OCI-M2 (cell line): ENCODE measurements around the gene ARHGAP5.
"Not testable (repeated sequence)": the region's sequence is repeated elsewhere in the genome, so short reads cannot be mapped to it uniquely, and the experiment has no call there.

Experiments
- DNase-seq: peaks from one replicate; lab custom pipeline; 2025; ENCODE audit not compliant: unreplicated experiment; lab: John Stamatoyannopoulos, UW

The ARHGAP5 gene

GRCh38 chr14:32109676-32110547 lies 32.8 kb downstream of the ARHGAP5 start:
- no peak for DNase-seq

GRCh38 chr14:32110548-32110896 lies 33.4 kb downstream of the ARHGAP5 start:
- DNase-seq, result no peak

GRCh38 chr14:32121536-32121935 lies 44.4 kb downstream of the ARHGAP5 start:
- DNase-seq, result no peak

- DNase-seq, result no peak
Observed at GRCh38 chr14:32121948-32122347, 44.8 kb downstream of the ARHGAP5 start.

GRCh38 chr14:32126899-32127730 lies 50.0 kb downstream of the ARHGAP5 start:
- DNase-seq, result not testable (repeated sequence)

GRCh38 chr14:32127731-32128654 lies 50.9 kb downstream of the ARHGAP5 start:
- DNase-seq, result not testable (repeated sequence)

GRCh38 chr14:32128703-32129102 lies 51.6 kb downstream of the ARHGAP5 start:
- DNase-seq, result no peak

GRCh38 chr14:32129124-32129523 lies 52.0 kb downstream of the ARHGAP5 start:
- no peak for DNase-seq

- not testable (repeated sequence) for DNase-seq
Observed at GRCh38 chr14:32131689-32132088, 54.6 kb downstream of the ARHGAP5 start.

GRCh38 chr14:32134448-32135097 lies 57.5 kb downstream of the ARHGAP5 start:
- DNase-seq, result no peak

- no peak for DNase-seq
Observed at GRCh38 chr14:32136027-32136825, 59.1 kb downstream of the ARHGAP5 start.

- DNase-seq, result no peak
Observed at GRCh38 chr14:32137313-32137712, 60.2 kb downstream of the ARHGAP5 start.

GRCh38 chr14:32137892-32138291 lies 60.8 kb downstream of the ARHGAP5 start:
- DNase-seq, result no peak

GRCh38 chr14:32142341-32142740 lies 65.2 kb downstream of the ARHGAP5 start:
- DNase-seq, result no peak

GRCh38 chr14:32142754-32143437 lies 65.8 kb downstream of the ARHGAP5 start:
- DNase-seq, result no peak

GRCh38 chr14:32150392-32150791 lies 73.3 kb downstream of the ARHGAP5 start:
- DNase-seq, result no peak

- no peak for DNase-seq
Observed at GRCh38 chr14:32166029-32166428, 88.9 kb downstream of the ARHGAP5 start.

GRCh38 chr14:32166924-32167323 lies 89.8 kb downstream of the ARHGAP5 start:
- no peak for DNase-seq

- DNase-seq, result no peak
Observed at GRCh38 chr14:32167907-32168306, 90.8 kb downstream of the ARHGAP5 start.
